ENCODE results near the gene PLPP1.

The PLPP1 gene

GRCh38 chr5:55407059-55407684, 127.6 kb downstream of the PLPP1 start:
- no peak for DNase-seq (ENCODE audit: low read depth)

GRCh38 chr5:55406292-55406691, 128.5 kb downstream of the PLPP1 start:
- DNase-seq (ENCODE audit: low read depth) = no peak

GRCh38 chr5:55402199-55402598, 132.6 kb downstream of the PLPP1 start:
- DNase-seq (ENCODE audit: low read depth) = no peak

GRCh38 chr5:55393501-55394175, 141.1 kb downstream of the PLPP1 start:
- no peak for DNase-seq (ENCODE audit: low read depth)

- no peak for DNase-seq (ENCODE audit: low read depth)
Observed at GRCh38 chr5:55392669-55393068, 142.1 kb downstream of the PLPP1 start.

GRCh38 chr5:55391707-55392106, 143.1 kb downstream of the PLPP1 start:
- DNase-seq (ENCODE audit: low read depth) = no peak

GRCh38 chr5:55387865-55388264, 146.9 kb downstream of the PLPP1 start:
- DNase-seq (ENCODE audit: low read depth) = no peak

- no peak for DNase-seq (ENCODE audit: low read depth)
Observed at GRCh38 chr5:55386356-55386755, 148.4 kb downstream of the PLPP1 start.

GRCh38 chr5:55385846-55386245, 148.9 kb downstream of the PLPP1 start:
- DNase-seq (ENCODE audit: low read depth) = no peak

GRCh38 chr5:55385227-55385626, 149.5 kb downstream of the PLPP1 start:
- DNase-seq (ENCODE audit: low read depth) = no peak

GRCh38 chr5:55384072-55384471, 150.7 kb downstream of the PLPP1 start:
- DNase-seq (ENCODE audit: low read depth) = no peak

- no peak for DNase-seq (ENCODE audit: low read depth)
Observed at GRCh38 chr5:55383254-55383653, 151.5 kb downstream of the PLPP1 start.

GRCh38 chr5:55377810-55378209, 157.0 kb downstream of the PLPP1 start:
- no peak for DNase-seq (ENCODE audit: low read depth)

Data from T-helper 22 cell (primary cell).